ENCODE results near the gene ALDH16A1. TPM values are rescaled to one million over a fixed set of nuclear protein-coding genes. Genes with fewer than 3 reads are reported as not detected.
A peak's percentile ranks its signal among the peaks of the same experiment; 100 is the strongest.

The ALDH16A1 gene
- total RNA-seq = 10 to 100 TPM in 1 of 2 donors, 1 to 10 TPM in 1; 9.5 to 18.5 TPM

GRCh38 chr19:49453013-49453756 lies at the start of gene ALDH16A1:
Gene ALDH16A1, plus strand, starts transcription at chr19:49453225. Its CDS starts 107 bp downstream, at chr19:49453332.
- peak within 1 kb of the TSS; percentile 89 to 95 for H3K27ac ChIP-seq
- DNase-seq (ENCODE audit: low spot score) = peak; percentile 98
- peaks cover 5% of the 10 kb centered on the region for H3K36me3 ChIP-seq
- peaks cover 0 to 26% of the 10 kb centered on the region in 2 donors for H3K4me1 ChIP-seq
- TF ChIP-seq CTCF (IDR thresholded peaks at IDR 0.05) = no peak
- H3K4me3 ChIP-seq = peak within 1 kb of the TSS; percentile 65 to 82
- no peaks in the 10 kb centered on the region for H3K27me3 ChIP-seq
- no peaks in the 10 kb centered on the region for H3K9me3 ChIP-seq

DNA sequence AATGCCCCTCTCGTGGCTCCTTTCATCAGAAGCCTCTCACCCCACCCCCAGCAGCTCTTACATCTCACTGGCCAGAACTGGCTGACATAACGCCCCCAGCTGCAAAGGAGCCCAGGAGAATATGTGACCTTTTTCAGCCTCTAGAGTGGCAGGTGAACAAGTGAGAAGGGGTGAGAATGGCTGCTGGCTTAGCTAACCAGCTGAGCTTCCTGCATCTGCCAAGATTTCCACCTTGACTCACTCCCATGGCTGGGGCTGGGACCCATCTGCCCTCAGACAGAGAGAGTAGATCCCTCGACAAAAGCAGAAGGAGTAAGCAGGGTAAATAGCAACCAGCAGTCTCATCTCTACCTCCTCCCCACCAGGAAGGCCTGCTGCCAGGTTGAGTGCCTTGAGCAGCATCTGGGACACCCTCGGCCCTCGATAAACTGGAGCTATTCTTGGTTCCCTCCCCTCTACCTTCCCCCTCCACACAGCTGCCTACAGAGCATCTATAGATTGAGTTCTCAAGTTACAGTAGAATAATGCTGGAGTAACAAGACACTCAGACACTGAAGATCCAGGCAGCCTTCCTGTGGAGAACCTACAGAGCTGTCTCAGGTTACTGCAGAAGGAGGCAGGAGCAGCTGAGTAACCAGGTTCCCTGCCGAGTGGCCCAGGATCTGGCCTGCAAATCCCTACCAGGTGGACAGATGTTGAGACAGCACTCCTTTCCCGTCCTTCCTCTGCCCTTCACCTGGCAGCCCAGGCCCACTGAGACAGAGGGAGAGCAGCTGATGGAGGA lies 49.4 kb upstream of the ALDH16A1 start:
- H3K4me1 ChIP-seq = no peaks in the 10 kb centered on the region
- no peak overlapping the region for H3K27ac ChIP-seq
- no peak overlapping the region for H3K4me3 ChIP-seq
- H3K36me3 ChIP-seq = no peaks in the 10 kb centered on the region
- H3K9me3 ChIP-seq = no peaks in the 10 kb centered on the region
- no peaks in the 10 kb centered on the region for H3K27me3 ChIP-seq
- TF ChIP-seq CTCF (IDR thresholded peaks at IDR 0.05) = no peak
- DNase-seq (ENCODE audit: low spot score) = no peak

DNA sequence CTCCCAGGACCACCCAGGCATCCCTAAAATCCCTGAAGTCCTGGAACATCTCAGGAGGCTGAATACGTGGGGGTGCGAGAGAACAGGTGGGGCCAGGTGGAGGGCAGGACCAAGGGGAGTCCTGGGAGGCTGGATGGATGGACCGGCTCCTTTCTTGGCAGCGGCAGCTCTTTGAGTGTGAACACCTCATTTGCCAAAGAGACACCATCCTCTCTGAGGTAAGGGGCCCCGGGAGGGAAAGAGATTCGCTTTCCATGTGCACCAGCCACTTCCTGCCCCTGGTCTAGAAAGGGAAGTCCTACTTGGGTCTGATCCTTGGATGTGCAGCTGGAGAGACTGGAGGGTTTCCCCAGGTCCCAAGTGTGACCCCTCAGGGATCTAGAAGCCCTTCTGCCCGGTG lies 45.9 kb upstream of the ALDH16A1 start:
- Histone ChIP-seq H3K9me3 (no peaks in the 10 kb centered on the region), H3K27ac (no peak overlapping the region), H3K4me3 (no peak overlapping the region), H3K4me1 (no peaks in the 10 kb centered on the region), H3K36me3 (no peaks in the 10 kb centered on the region), H3K27me3 (no peaks in the 10 kb centered on the region)
- DNase-seq (ENCODE audit: low spot score) = no peak
- TF ChIP-seq CTCF (IDR thresholded peaks at IDR 0.05) = no peak

GRCh38 chr19:49407482-49408015 lies 45.5 kb upstream of the ALDH16A1 start:
- Histone ChIP-seq H3K4me1 (no peaks in the 10 kb centered on the region), H3K9me3 (no peaks in the 10 kb centered on the region), H3K36me3 (no peaks in the 10 kb centered on the region), H3K27me3 (no peaks in the 10 kb centered on the region), H3K27ac (no peak overlapping the region), H3K4me3 (no peak overlapping the region)
- no peak for TF ChIP-seq CTCF (IDR thresholded peaks at IDR 0.05)
- DNase-seq (ENCODE audit: low spot score) = no peak

DNA sequence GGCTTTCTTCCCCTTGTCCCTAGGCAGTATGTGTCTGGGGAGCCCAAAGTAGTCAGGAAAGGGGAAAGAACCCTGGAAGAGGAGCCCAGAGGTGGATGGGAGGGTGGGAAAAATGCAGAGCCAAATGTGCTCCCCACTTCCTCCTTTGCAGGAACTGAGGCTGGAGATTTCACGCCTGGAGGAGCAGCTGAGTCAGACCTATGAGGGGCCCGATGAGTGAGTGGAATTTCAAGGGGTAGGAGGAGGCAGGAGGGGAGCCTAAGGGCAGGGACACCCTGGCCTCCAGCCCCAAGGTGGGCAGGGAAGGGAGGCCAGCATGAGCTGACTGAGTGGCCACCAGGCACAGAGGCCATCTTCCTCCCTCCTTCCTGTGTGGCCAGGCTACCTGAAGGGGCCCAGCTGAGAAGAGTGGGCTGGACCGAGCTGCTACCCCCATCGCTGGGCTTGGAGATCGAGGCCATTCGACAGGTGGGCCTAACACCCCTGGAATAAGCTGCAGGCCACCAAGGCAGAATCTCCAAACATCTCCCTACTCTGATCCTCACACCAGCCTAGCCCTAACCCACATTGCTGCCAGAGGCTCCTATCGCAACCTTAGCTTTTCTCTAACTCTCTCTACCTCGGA lies 44.1 kb upstream of the ALDH16A1 start:
- Histone ChIP-seq H3K9me3 (no peaks in the 10 kb centered on the region), H3K27ac (no peak overlapping the region), H3K4me3 (no peak overlapping the region), H3K27me3 (no peaks in the 10 kb centered on the region), H3K36me3 (no peaks in the 10 kb centered on the region), H3K4me1 (no peaks in the 10 kb centered on the region)
- TF ChIP-seq CTCF (IDR thresholded peaks at IDR 0.05) = no peak
- no peak for DNase-seq (ENCODE audit: low spot score)

Data from right atrium auricular region (tissue), 2 donors.